Heart left ventricle (tissue), 16 donors: Measurements from ENCODE around the gene TNFRSF14. TPM values are rescaled to one million over a fixed set of nuclear protein-coding genes. Genes with fewer than 3 reads are reported as not detected.
A peak's percentile ranks its signal among the peaks of the same experiment; 100 is the strongest.

Experiments used
- ATAC-seq, 4 donors: fragments of 200-7000 bp; cut with Tn5 transposase; one replicate each; pipeline ENCODE4 v1.9.1; 2020 to 2022; ENCODE audit warnings: moderate library complexity in 4 of 4, mild to moderate bottlenecking in 3 of 4, moderate number of reproducible peaks in 1 of 4
- DNase-seq, 5 donors: peaks; one replicate each; pipeline ENCODE4 v3.0.0-alpha.2; 2020
- H3K27ac ChIP-seq, 12 donors: fragments of 200-600 bp; sonication (generic) in 4 of 12; one replicate each; pipeline versions ENCODE4 v1.5.0 to v1.8.0; 2016 to 2022; ENCODE audit warnings: mild to moderate bottlenecking in 2 of 12
- H3K27me3 ChIP-seq, 9 donors: fragments of 200-600 bp; sonication (generic) in 2 of 9; one replicate each; pipeline versions ENCODE4 v1.5.1 to v1.8.0; 2016 to 2022; ENCODE audit warnings: mild to moderate bottlenecking in 3 of 9
- H3K36me3 ChIP-seq, 9 donors: fragments of 200-600 bp; sonication (generic) in 2 of 9; one replicate each; pipeline versions ENCODE4 v1.5.0 to v1.8.0; 2018 to 2022; ENCODE audit warnings: mild to moderate bottlenecking in 2 of 9
- H3K4me1 ChIP-seq, 12 donors: fragments of 200-600 bp; sonication (generic) in 4 of 12; one replicate each; pipeline versions ENCODE4 v1.5.0 to v1.8.0; 2016 to 2022; ENCODE audit warnings: mild to moderate bottlenecking in 3 of 12
- H3K4me3 ChIP-seq, 12 donors: fragments of 200-600 bp; sonication (generic) in 4 of 12; one replicate each; pipeline versions ENCODE4 v1.5.0 to v1.8.0; 2017 to 2022; ENCODE audit warnings: mild to moderate bottlenecking in 9 of 12, moderate library complexity in 4 of 12
- H3K9me3 ChIP-seq, 12 donors: fragments of 200-600 bp; sonication (generic) in 4 of 12; one replicate each; pipeline versions ENCODE4 v1.5.0 to v1.8.0; 2016 to 2022; ENCODE audit warnings: mild to moderate bottlenecking in 1 of 12
- POLR2A ChIP-seq, 2 donors: fragments of 450-650 bp; IDR thresholded peaks; one replicate each; pipeline ENCODE4 v1.6.1; 2017; ENCODE audit warnings: antibody characterized with exemption in 2 of 2, mild to moderate bottlenecking in 2 of 2, moderate library complexity in 2 of 2
- WGBS, 4 donors: extraction: QIAGEN DNeasy Blood & Tissue Kit in 2 of 4; methylation state at CpG; one replicate each; pipeline versions ENCODE4 v1.1.5 to v1.1.7; 2013 to 2018; 5-methylcytosine and 5-hydroxymethylcytosine counted together
- intact Hi-C, 10 donors: fragments of 100-400 bp; cut with DNase I; formaldehyde crosslinking; loops; one replicate each; pipeline versions ENCODE4 v1.11.1 to v1.14.2; 2022
- polyA plus RNA-seq, 2 donors: library from polyadenylated mRNA; stranded (reverse); fragments of 200-250 nt; gene quantifications; one replicate each; pipeline ENCODE4 v1.2.3, GENCODE V29; 2013
- total RNA-seq, 9 donors: library from RNA; depleted of rRNA in 2 of 9; stranded (reverse); fragments of >200 nt in 2 of 9; fragmentation: NEBNext Ultra II Directional in 3 of 9; extraction: Animal tissue kit (Norgen Biotek cat#: 25700) in 3 of 9; gene quantifications; one replicate each; pipeline versions ENCODE4 v1.1.0 to v1.2.4, GENCODE V29; 2016 to 2023
- TF ChIP-seq, protein P1 (sequence below), 12 donors: fragments of 200-600 bp; sonication (generic) in 4 of 12; IDR thresholded peaks; one replicate each; pipeline versions ENCODE4 v1.5.0 to v1.8.0; 2018 to 2022; ENCODE audit warnings: antibody characterized with exemption in 12 of 12, mild to moderate bottlenecking in 5 of 12
- donor health status: ischemic (EF 13 %, LVEDD 7.1; RV severe dilation, severe dysfunction).
- donor health status: healthy with polysubstance abuse.
- donor health status: DM: no; HTN: yes; CAD: no.
- donor health status: DM: no; HTN: no; CAD: no.
- donor health status: ischemic (EF 25% LVEDD 6.9; RV normal size, moderate dysfunction).
- donor health status: ischemic (EF 25% LVEDD 5.7; RV mildly dilated, moderate dysfunction).
- donor health status: healthy.
- donor health status: DM: yes; HTN: yes; CAD: no.
- donor health status: ischemic (EF 35%, LVEDD 5.7; RV mildly dilated, moderate dysfunction).
- donor health status: nonischemic (EF 11% LVEDD 7.7; RV severe dilation, severe dysfunction).
- donor health status: DM: yes; HTN: yes; CAD: no.
- donor health status: PGD.
- donor health status: ischemic (EF 29% LVEDD 5.4; RV normal size, mild dysfunction).
- donor health status: nonischemic (EF 23%, LVEDD 6.1; RV moderate dilation, normal function).

TNFRSF14 gene
- total and polyA plus RNA-seq, 11 donors = 7.8 to 70.8 (median 14.3) TPM

DNA sequence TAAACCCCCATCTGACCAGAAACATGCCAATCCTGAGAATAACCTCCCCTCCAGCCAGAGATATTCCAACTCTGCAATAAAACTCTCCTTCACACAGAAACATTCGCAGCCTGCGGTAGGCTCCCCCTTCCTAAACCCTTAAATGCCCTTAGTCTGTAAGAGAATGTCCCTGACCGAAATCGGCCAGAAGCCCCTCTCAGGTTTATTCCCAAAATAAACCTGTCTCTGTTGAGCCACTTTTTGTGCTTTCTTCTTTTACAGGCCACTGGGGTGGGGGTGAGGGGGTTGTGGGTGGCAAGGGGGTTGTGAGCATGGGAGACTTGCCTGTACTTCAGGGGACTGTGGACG, 35.0 kb downstream of the TNFRSF14 start:
- intact Hi-C loops = no loop called here
- Histone ChIP-seq H3K4me1 (peaks cover 5 to 29% (median 13%) of the 10 kb centered on the region in 12 donors), H3K4me3 (no peak overlapping the region), H3K9me3 (no peaks in the 10 kb centered on the region), H3K27ac (no peak overlapping the region), H3K27me3 (peaks cover 0 to 5% (median 0%) of the 10 kb centered on the region in 9 donors), H3K36me3 (peaks cover 0 to 13% (median 0%) of the 10 kb centered on the region in 9 donors)
- DNase-seq = no peak
- 89 to 93% (median 90%) methylated on average over 5 of the region's 5 CpGs for WGBS, 4 donors
- ATAC-seq = no peak
- TF ChIP-seq, protein P1, sequence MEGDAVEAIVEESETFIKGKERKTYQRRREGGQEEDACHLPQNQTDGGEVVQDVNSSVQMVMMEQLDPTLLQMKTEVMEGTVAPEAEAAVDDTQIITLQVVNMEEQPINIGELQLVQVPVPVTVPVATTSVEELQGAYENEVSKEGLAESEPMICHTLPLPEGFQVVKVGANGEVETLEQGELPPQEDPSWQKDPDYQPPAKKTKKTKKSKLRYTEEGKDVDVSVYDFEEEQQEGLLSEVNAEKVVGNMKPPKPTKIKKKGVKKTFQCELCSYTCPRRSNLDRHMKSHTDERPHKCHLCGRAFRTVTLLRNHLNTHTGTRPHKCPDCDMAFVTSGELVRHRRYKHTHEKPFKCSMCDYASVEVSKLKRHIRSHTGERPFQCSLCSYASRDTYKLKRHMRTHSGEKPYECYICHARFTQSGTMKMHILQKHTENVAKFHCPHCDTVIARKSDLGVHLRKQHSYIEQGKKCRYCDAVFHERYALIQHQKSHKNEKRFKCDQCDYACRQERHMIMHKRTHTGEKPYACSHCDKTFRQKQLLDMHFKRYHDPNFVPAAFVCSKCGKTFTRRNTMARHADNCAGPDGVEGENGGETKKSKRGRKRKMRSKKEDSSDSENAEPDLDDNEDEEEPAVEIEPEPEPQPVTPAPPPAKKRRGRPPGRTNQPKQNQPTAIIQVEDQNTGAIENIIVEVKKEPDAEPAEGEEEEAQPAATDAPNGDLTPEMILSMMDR (IDR thresholded peaks at IDR 0.05) = no peak
- no peak for TF ChIP-seq POLR2A (IDR thresholded peaks at IDR 0.05)

DNA sequence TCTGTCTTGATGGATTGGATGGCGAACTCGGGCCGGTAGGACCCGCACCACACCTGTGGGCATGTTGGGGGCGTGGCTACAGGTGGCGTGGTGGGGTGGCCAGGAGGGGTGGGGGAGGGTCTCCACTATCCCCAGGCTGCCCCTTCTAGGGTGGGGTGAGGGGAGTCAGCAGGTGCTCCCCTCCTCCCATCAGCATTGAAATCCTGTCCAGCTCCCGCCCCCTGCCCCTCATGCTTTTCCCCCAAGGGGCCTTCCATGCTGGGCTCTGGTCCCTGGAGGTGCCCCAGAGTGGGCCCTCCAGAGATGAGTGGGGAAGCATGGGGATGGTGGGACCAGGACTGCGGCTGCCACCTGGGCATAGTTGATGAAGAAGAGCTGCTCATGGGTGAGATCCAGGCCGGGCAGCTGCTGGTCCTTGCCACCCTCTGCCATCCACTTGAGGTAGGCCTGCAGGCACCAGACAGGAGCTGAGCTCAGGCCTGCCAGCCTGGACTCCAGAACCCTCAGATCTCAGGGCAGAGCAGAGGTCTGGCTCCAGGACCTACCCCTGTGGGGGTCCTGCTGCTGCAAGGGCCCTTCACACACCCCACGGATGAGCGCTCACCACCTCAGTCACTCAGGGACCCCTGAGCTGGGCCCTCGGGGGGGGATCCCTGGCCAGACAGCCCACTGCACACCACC, 35.5 kb downstream of the TNFRSF14 start:
- intact Hi-C loops = no loop called here
- Histone ChIP-seq H3K4me1 (peaks cover 5 to 29% (median 13%) of the 10 kb centered on the region in 12 donors), H3K36me3 (peaks cover 0 to 13% (median 0%) of the 10 kb centered on the region in 9 donors), H3K27ac (no peak overlapping the region), H3K4me3 (no peak overlapping the region), H3K27me3 (peaks cover 0 to 5% (median 0%) of the 10 kb centered on the region in 9 donors), H3K9me3 (no peaks in the 10 kb centered on the region)
- DNase-seq (no peak), ATAC-seq (no peak)
- WGBS, 4 donors = 90 to 97% (median 93%) methylated on average over 8 to 12 of the region's 12 CpGs
- TF ChIP-seq, protein P1 (IDR thresholded peaks at IDR 0.05) = no peak
- no peak for TF ChIP-seq POLR2A (IDR thresholded peaks at IDR 0.05)

DNA sequence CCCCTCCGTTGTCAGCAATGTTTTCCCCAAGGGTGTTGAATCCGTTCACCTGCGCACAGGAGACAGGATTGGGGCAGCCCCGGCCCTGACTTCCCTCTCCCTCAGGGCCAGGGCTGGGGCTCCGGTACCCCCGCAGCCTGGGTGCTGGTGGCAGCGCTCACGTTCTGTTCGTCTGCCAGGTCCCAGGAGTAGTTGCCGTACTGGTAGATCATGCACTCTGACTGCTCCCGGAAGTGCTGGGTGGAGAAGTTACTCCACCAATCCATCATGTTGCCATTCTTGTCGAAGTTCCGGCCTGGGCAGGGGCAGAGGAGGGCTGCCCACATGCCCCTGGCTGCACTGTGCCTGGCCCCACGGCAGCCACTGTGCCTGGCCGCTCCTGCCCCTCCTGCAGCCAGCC, 36.5 kb downstream of the TNFRSF14 start:
- H3K27ac ChIP-seq = no peak overlapping the region
- ATAC-seq = no peak
- DNase-seq = no peak
- 67 to 87% (median 76%) methylated on average over 7 to 15 of the region's 15 CpGs for WGBS, 4 donors
- H3K9me3 ChIP-seq = peaks cover 0 to 1% (median 0%) of the 10 kb centered on the region in 12 donors
- no peak overlapping the region for H3K4me3 ChIP-seq
- peaks cover 0 to 13% (median 0%) of the 10 kb centered on the region in 9 donors for H3K36me3 ChIP-seq
- H3K4me1 ChIP-seq = peaks cover 3 to 20% (median 7%) of the 10 kb centered on the region in 12 donors
- no peak for TF ChIP-seq POLR2A (IDR thresholded peaks at IDR 0.05)
- TF ChIP-seq, protein P1 (IDR thresholded peaks at IDR 0.05) = no peak
- intact Hi-C loops = no loop called here
- peaks cover 0 to 5% (median 0%) of the 10 kb centered on the region in 9 donors for H3K27me3 ChIP-seq

GRCh38 chr1:2593251-2593878, 37.2 kb downstream of the TNFRSF14 start:
- ATAC-seq (no peak), DNase-seq (peak in 2 of 5 donors; percentile 22 to 60)
- intact Hi-C loops = no loop called here
- 50 to 68% (median 59%) methylated on average over 9 to 26 of the region's 26 CpGs for WGBS, 4 donors
- peak overlapping the region in 6 of 12 donors; percentile 32 to 46 (median 40) for H3K4me3 ChIP-seq
- no peak overlapping the region for H3K27ac ChIP-seq
- H3K4me1 ChIP-seq = peaks cover 0 to 17% (median 6%) of the 10 kb centered on the region in 12 donors
- TF ChIP-seq POLR2A (IDR thresholded peaks at IDR 0.05) = no peak
- TF ChIP-seq, protein P1 (IDR thresholded peaks at IDR 0.05) = no peak
- peaks cover 0 to 5% (median 0%) of the 10 kb centered on the region in 9 donors for H3K27me3 ChIP-seq
- peaks cover 0 to 8% (median under 1%) of the 10 kb centered on the region in 12 donors for H3K9me3 ChIP-seq
- peaks cover 0 to 13% (median 0%) of the 10 kb centered on the region in 9 donors for H3K36me3 ChIP-seq
